ENCODE results near the gene SCARF1.

SCARF1 gene

GRCh38 chr17:1625581-1625980 lies 20.0 kb downstream of the SCARF1 start:
- no peak for ATAC-seq
- TF ChIP-seq, protein P1, sequence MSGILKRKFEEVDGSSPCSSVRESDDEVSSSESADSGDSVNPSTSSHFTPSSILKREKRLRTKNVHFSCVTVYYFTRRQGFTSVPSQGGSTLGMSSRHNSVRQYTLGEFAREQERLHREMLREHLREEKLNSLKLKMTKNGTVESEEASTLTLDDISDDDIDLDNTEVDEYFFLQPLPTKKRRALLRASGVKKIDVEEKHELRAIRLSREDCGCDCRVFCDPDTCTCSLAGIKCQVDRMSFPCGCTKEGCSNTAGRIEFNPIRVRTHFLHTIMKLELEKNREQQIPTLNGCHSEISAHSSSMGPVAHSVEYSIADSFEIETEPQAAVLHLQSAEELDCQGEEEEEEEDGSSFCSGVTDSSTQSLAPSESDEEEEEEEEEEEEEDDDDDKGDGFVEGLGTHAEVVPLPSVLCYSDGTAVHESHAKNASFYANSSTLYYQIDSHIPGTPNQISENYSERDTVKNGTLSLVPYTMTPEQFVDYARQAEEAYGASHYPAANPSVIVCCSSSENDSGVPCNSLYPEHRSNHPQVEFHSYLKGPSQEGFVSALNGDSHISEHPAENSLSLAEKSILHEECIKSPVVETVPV (CRISPR knock-in tag; IDR thresholded peaks at IDR 0.05), result no peak
- TF ChIP-seq OSR1 (CRISPR knock-in tag; IDR thresholded peaks at IDR 0.05), result no peak
- TF ChIP-seq ZFP3 (CRISPR knock-in tag; IDR thresholded peaks at IDR 0.05), result no peak
- no peak for TF ChIP-seq TCF4 (CRISPR knock-in tag; IDR thresholded peaks at IDR 0.05; ENCODE audit: borderline replicate concordance)
- no peak for TF ChIP-seq CSDC2 (CRISPR knock-in tag; IDR thresholded peaks at IDR 0.05)
- TF ChIP-seq ZNF565 (CRISPR knock-in tag; conservative IDR thresholded peaks at IDR 0.05; ENCODE audit: low read depth), result no peak
- TF ChIP-seq GLIS3 (CRISPR knock-in tag; IDR thresholded peaks at IDR 0.05), result no peak

DNA sequence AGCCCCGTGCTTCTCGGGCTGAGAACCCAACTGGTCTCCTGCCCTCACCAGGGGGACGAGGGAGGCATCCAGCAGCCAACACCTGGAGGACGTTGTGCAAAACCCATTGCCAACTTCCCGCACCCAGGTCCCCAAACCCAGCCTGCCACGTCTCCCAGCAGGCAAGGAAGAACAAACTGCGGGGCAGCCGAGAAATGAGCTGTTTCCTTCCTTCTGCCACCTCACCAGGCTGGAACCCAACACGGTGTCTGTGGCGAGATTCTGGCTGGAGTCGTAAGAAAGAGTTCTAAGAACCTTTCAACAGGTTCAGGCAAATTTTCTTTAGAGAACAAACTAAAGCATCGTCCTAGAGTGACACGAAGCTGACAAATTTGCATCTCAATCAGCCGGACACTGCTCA lies 20.5 kb downstream of the SCARF1 start:
- ATAC-seq, result no peak
- no peak for TF ChIP-seq ARNTL (CRISPR knock-in tag; IDR thresholded peaks at IDR 0.05; ENCODE audit: borderline replicate concordance, low read depth)
- TF ChIP-seq ZFP30 (CRISPR knock-in tag; IDR thresholded peaks at IDR 0.05), result no peak
- no peak for TF ChIP-seq ESRRG (CRISPR knock-in tag; IDR thresholded peaks at IDR 0.05)
- TF ChIP-seq PPARA (CRISPR knock-in tag; IDR thresholded peaks at IDR 0.05; ENCODE audit: borderline replicate concordance), result no peak
- TF ChIP-seq, protein P2, sequence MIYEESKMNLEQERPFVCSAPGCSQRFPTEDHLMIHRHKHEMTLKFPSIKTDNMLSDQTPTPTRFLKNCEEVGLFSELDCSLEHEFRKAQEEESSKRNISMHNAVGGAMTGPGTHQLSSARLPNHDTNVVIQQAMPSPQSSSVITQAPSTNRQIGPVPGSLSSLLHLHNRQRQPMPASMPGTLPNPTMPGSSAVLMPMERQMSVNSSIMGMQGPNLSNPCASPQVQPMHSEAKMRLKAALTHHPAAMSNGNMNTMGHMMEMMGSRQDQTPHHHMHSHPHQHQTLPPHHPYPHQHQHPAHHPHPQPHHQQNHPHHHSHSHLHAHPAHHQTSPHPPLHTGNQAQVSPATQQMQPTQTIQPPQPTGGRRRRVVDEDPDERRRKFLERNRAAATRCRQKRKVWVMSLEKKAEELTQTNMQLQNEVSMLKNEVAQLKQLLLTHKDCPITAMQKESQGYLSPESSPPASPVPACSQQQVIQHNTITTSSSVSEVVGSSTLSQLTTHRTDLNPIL (CRISPR knock-in tag; IDR thresholded peaks at IDR 0.05; ENCODE audit: low read depth), result no peak
- no peak for TF ChIP-seq ISL1 (CRISPR knock-in tag; IDR thresholded peaks at IDR 0.05)
- no peak for TF ChIP-seq CSDC2 (CRISPR knock-in tag; IDR thresholded peaks at IDR 0.05)
- no peak for TF ChIP-seq TCF4 (CRISPR knock-in tag; IDR thresholded peaks at IDR 0.05; ENCODE audit: borderline replicate concordance)
- TF ChIP-seq BACH2 (CRISPR knock-in tag; IDR thresholded peaks at IDR 0.05; ENCODE audit: borderline replicate concordance), result no peak
- TF ChIP-seq SNAI2 (CRISPR knock-in tag; IDR thresholded peaks at IDR 0.05), result no peak
- TF ChIP-seq ZFP3 (CRISPR knock-in tag; IDR thresholded peaks at IDR 0.05), result no peak

DNA sequence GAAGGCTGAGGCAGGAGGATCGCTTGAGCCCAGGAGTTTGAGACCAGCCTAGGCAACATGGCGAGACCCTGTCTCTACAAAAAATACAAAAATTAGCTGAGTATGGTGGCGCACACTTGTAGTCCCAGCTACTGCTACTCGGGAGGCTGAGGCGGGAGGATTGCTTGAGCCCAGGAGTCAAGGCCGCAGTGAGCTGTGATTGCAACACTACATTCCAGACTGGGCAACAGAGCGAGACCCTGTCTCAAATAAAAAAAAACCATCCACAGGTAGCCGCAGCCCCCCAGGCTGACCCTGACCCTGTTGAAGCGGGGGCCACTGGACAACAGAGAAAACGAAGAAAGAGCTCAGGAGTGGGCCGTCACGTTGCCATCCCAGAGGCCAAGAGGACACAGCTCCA lies 20.9 kb downstream of the SCARF1 start:
- TF ChIP-seq RARB (CRISPR knock-in tag; IDR thresholded peaks at IDR 0.05) (no peak), ZNF8 (CRISPR knock-in tag; IDR thresholded peaks at IDR 0.05) (no peak), ESRRG (CRISPR knock-in tag; IDR thresholded peaks at IDR 0.05) (no peak), BACH2 (CRISPR knock-in tag; IDR thresholded peaks at IDR 0.05; ENCODE audit: borderline replicate concordance) (no peak), ZNF70 (CRISPR knock-in tag; IDR thresholded peaks at IDR 0.05) (no peak), PPARA (CRISPR knock-in tag; IDR thresholded peaks at IDR 0.05; ENCODE audit: borderline replicate concordance) (no peak), TCF4 (CRISPR knock-in tag; IDR thresholded peaks at IDR 0.05; ENCODE audit: borderline replicate concordance) (no peak), GLIS3 (CRISPR knock-in tag; IDR thresholded peaks at IDR 0.05) (no peak), ZFP3 (CRISPR knock-in tag; IDR thresholded peaks at IDR 0.05) (no peak), ZC3H10 (CRISPR knock-in tag; IDR thresholded peaks at IDR 0.05) (no peak), ISL1 (CRISPR knock-in tag; IDR thresholded peaks at IDR 0.05) (no peak), POU6F1 (CRISPR knock-in tag; IDR thresholded peaks at IDR 0.05; ENCODE audit: borderline replicate concordance, low read depth) (no peak)
- TF ChIP-seq, protein P3, sequence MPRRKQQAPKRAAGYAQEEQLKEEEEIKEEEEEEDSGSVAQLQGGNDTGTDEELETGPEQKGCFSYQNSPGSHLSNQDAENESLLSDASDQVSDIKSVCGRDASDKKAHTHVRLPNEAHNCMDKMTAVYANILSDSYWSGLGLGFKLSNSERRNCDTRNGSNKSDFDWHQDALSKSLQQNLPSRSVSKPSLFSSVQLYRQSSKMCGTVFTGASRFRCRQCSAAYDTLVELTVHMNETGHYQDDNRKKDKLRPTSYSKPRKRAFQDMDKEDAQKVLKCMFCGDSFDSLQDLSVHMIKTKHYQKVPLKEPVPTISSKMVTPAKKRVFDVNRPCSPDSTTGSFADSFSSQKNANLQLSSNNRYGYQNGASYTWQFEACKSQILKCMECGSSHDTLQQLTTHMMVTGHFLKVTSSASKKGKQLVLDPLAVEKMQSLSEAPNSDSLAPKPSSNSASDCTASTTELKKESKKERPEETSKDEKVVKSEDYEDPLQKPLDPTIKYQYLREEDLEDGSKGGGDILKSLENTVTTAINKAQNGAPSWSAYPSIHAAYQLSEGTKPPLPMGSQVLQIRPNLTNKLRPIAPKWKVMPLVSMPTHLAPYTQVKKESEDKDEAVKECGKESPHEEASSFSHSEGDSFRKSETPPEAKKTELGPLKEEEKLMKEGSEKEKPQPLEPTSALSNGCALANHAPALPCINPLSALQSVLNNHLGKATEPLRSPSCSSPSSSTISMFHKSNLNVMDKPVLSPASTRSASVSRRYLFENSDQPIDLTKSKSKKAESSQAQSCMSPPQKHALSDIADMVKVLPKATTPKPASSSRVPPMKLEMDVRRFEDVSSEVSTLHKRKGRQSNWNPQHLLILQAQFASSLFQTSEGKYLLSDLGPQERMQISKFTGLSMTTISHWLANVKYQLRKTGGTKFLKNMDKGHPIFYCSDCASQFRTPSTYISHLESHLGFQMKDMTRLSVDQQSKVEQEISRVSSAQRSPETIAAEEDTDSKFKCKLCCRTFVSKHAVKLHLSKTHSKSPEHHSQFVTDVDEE (CRISPR knock-in tag; IDR thresholded peaks at IDR 0.05), result no peak
- ATAC-seq, result no peak

GRCh38 chr17:1623057-1623630 lies 22.4 kb downstream of the SCARF1 start:
- no peak for TF ChIP-seq GLIS3 (CRISPR knock-in tag; IDR thresholded peaks at IDR 0.05)
- ATAC-seq, result no peak
